HepG2 (cell line): ENCODE data around the gene HNRNPUL1. TPM values are rescaled to one million over a fixed set of nuclear protein-coding genes. Genes with fewer than 3 reads are reported as not detected.
A peak's percentile ranks its signal among the peaks of the same experiment; 100 is the strongest.

Source experiments
- ATAC-seq: fragments of 200-7000 bp; cut with Tn5 transposase; 3 replicates; pipeline ENCODE4 v1.9.1; 2020; ENCODE audit warnings: mild to moderate bottlenecking, moderate library complexity
- BruUV-seq: library from RNA; stranded (reverse); fragments of 400-500 nt; replicated peaks from 2 replicates; lab custom pipeline; 2021; lab: Mats Ljungman, UMichigan
- CTCF ChIA-PET: fragments of 300-600 bp; formaldehyde crosslinking; extraction: SDS; loops from one replicate; lab custom pipeline; 2021; ENCODE audit warnings: low total read pairs, inconsistent platforms, low intra/inter-chr PET ratio; lab: Yijun Ruan, JAX
- POLR2A ChIA-PET: fragments of 350-600 bp; sonication (Branson Sonifier 250); formaldehyde crosslinking; loops from one replicate; lab custom pipeline; 2020; ENCODE audit warnings: antibody characterized with exemption, inconsistent platforms; lab: Yijun Ruan, JAX
- DNase-seq: peaks from one replicate; pipeline ENCODE4 v3.0.0-alpha.2; 2015; ENCODE audit warnings: low spot score
- FAIRE-seq: peaks from 3 replicates; lab custom pipeline; 2011; peaks lifted over from hg19 to GRCh38; lab: Jason Lieb, UNC
- H2AFZ ChIP-seq: one replicate; pipeline ENCODE4 v1.6.1; 2011; ENCODE audit warnings: low read length, inconsistent platforms
- H3K27ac ChIP-seq: fragments of 300-600 bp; 3 replicates; pipeline ENCODE4 v1.8.0; 2011; ENCODE audit warnings: mixed run types, mild to moderate bottlenecking, mixed read lengths, low read length, inconsistent platforms; ENCODE audit not compliant: insufficient read depth; ENCODE audit errors: extremely low read length
- H3K27me3 ChIP-seq, 2 experiments: fragments of 200-600 bp in 1 of 2; 2 replicates in 1 of 2; 3 replicates in 1 of 2; pipeline versions ENCODE4 v1.6.0 to v1.8.0; 2011; ENCODE audit warnings: low read length in 2 of 2, mild to moderate bottlenecking in 2 of 2, moderate library complexity in 2 of 2, inconsistent platforms in 1 of 2; ENCODE audit not compliant: insufficient read depth in 2 of 2, control insufficient read depth in 1 of 2
- H3K36me3 ChIP-seq, 2 experiments: fragments of 200-600 bp in 1 of 2; replicated peaks in 1 of 2; 2 replicates in 1 of 2; 3 replicates in 1 of 2; pipeline versions ENCODE4 v1.5.1 to v1.8.0; 2011; ENCODE audit warnings: low read length in 2 of 2, inconsistent platforms in 1 of 2; ENCODE audit not compliant: insufficient read depth in 2 of 2, control insufficient read depth in 1 of 2
- H3K4me1 ChIP-seq: 2 replicates; pipeline ENCODE4 v1.5.1; 2012; ENCODE audit warnings: low read length, inconsistent platforms; ENCODE audit not compliant: insufficient read depth
- H3K4me2 ChIP-seq: 2 replicates; pipeline ENCODE4 v1.6.0; 2011; ENCODE audit warnings: low read depth, low read length, inconsistent platforms
- H3K4me3 ChIP-seq, 3 experiments: fragments of 200-600 bp in 1 of 3; sonication (generic), shearing (Covaris generic) in 1 of 3; replicated peaks in 1 of 3; 2 replicates each; pipeline ENCODE4 v1.5.1; 2011 to 2016; ENCODE audit warnings: low read length in 3 of 3, inconsistent platforms in 2 of 3, low read depth in 2 of 3, mild to moderate bottlenecking in 2 of 3, control low read depth in 1 of 3, mixed read lengths in 1 of 3; ENCODE audit not compliant: insufficient read depth in 1 of 3
- H3K79me2 ChIP-seq: one replicate; pipeline ENCODE4 v1.6.1; 2011; ENCODE audit warnings: low read length, inconsistent platforms; ENCODE audit not compliant: insufficient read depth
- H3K9ac ChIP-seq: 2 replicates; pipeline ENCODE4 v1.6.0; 2011; ENCODE audit warnings: mild to moderate bottlenecking, low read depth, low read length, inconsistent platforms; ENCODE audit not compliant: insufficient read depth
- H3K9me3 ChIP-seq: 2 replicates; pipeline ENCODE4 v1.5.1; 2012; ENCODE audit warnings: mild to moderate bottlenecking, low read length
- H4K20me1 ChIP-seq: 2 replicates; pipeline ENCODE4 v1.6.0; 2011; ENCODE audit warnings: inconsistent platforms, mild to moderate bottlenecking, low read length, moderate library complexity; ENCODE audit not compliant: insufficient read depth
- CC2D1A ChIP-seq: sonication (generic); formaldehyde crosslinking; IDR thresholded peaks from 2 replicates; pipeline ENCODE4 v1.8.1; 2023; ENCODE audit warnings: mild to moderate bottlenecking, missing genetic modification reagents
- GATAD2A ChIP-seq: IDR thresholded peaks from 2 replicates; pipeline ENCODE4 v1.6.1; 2016
- MXI1 ChIP-seq: IDR thresholded peaks from 3 replicates; pipeline ENCODE4 v1.6.1; 2012; ENCODE audit warnings: low read depth, low read length, inconsistent platforms, borderline replicate concordance
- NCOA2 ChIP-seq: sonication (generic); formaldehyde crosslinking; IDR thresholded peaks from 2 replicates; pipeline ENCODE4 v1.8.0; 2022; ENCODE audit warnings: inconsistent platforms
- PHF20 ChIP-seq: sonication (generic); formaldehyde crosslinking; IDR thresholded peaks from 2 replicates; pipeline ENCODE4 v1.5.0; 2020; ENCODE audit warnings: mild to moderate bottlenecking, missing genetic modification reagents
- YY1 ChIP-seq: IDR thresholded peaks from 2 replicates; pipeline ENCODE4 v1.6.1; 2011; ENCODE audit warnings: low read length, low read depth, moderate library complexity, mild to moderate bottlenecking; ENCODE audit not compliant: insufficient read depth, insufficient replicate concordance
- ZMAT3 ChIP-seq: sonication (generic); formaldehyde crosslinking; conservative IDR thresholded peaks from 2 replicates; pipeline ENCODE4 v1.7.0; 2021; ENCODE audit warnings: missing genetic modification reagents
- ZNF101 ChIP-seq: sonication (generic); formaldehyde crosslinking; IDR thresholded peaks from 2 replicates; pipeline ENCODE4 v1.4.0; 2020; ENCODE audit warnings: mild to moderate bottlenecking, low read depth, missing genetic modification reagents, borderline replicate concordance
- ZNF430 ChIP-seq: sonication (generic); formaldehyde crosslinking; IDR thresholded peaks from 2 replicates; pipeline ENCODE4 v1.9.0; 2021; ENCODE audit warnings: mild to moderate bottlenecking, missing genetic modification reagents
- ZNF510 ChIP-seq: sonication (generic); formaldehyde crosslinking; IDR thresholded peaks from 2 replicates; pipeline ENCODE4 v1.4.0; 2020; ENCODE audit warnings: low read depth, mild to moderate bottlenecking, missing genetic modification reagents
- WGBS: methylation state at CpG from one replicate; pipeline ENCODE4 v1.1.6; 2017; ENCODE audit warnings: low lambda C conversion rate; 5-methylcytosine and 5-hydroxymethylcytosine counted together
- in situ Hi-C: cut with HindIII; loops from 2 replicates; pipeline ENCODE4 v1.10.0; 2017; ENCODE audit warnings: low pct_unique_long_range_greater_than_20kb; ENCODE audit not compliant: extremely low pct_ligation_motif_present
- intact Hi-C: fragments of 100-400 bp; cut with micrococcal nuclease; formaldehyde crosslinking; loops from one replicate; pipeline ENCODE4 v1.10.0; 2022; ENCODE audit not compliant: unreplicated experiment
- polyA plus RNA-seq, 8 experiments: library from polyadenylated mRNA; depleted of rRNA in 3 of 8; stranded (reverse) in 7 of 8; unstranded in 1 of 8; fragments of >200 nt; fragmentation: Illumina TruSeq in 4 of 8; extraction: Trizol in 4 of 8; gene quantifications; 2 replicates each; pipeline versions ENCODE4 v1.2.1 to v1.2.3, GENCODE V29; 2011 to 2016; ENCODE audit warnings: low read depth in 4 of 8, missing spikeins in 1 of 8, mixed read lengths in 1 of 8; ENCODE audit not compliant: insufficient read depth in 1 of 8
- total RNA-seq, 5 experiments: library from RNA; depleted of rRNA; stranded (reverse); fragments of >200 nt; fragmentation: Illumina TruSeq; extraction: Trizol; gene quantifications; 2 replicates each; pipeline ENCODE4 v1.2.3, GENCODE V29; 2016; ENCODE audit warnings: low read depth in 1 of 5
- TF ChIP-seq, protein P1 (sequence below): sonication (generic); formaldehyde crosslinking; IDR thresholded peaks from 2 replicates; pipeline ENCODE4 v1.5.0; 2020; ENCODE audit warnings: mild to moderate bottlenecking, missing genetic modification reagents, borderline replicate concordance
- TF ChIP-seq, protein P2 (sequence below): sonication (generic); formaldehyde crosslinking; IDR thresholded peaks from 2 replicates; pipeline ENCODE4 v1.8.0; 2022; ENCODE audit warnings: mild to moderate bottlenecking, missing genetic modification reagents, borderline replicate concordance

The HNRNPUL1 gene
- total and polyA plus RNA-seq, 2 of the 13 experiments (the other 11 are each of a cell fraction or from before 2014, with no cell fraction given), result 30.9 to 81.7 TPM

DNA sequence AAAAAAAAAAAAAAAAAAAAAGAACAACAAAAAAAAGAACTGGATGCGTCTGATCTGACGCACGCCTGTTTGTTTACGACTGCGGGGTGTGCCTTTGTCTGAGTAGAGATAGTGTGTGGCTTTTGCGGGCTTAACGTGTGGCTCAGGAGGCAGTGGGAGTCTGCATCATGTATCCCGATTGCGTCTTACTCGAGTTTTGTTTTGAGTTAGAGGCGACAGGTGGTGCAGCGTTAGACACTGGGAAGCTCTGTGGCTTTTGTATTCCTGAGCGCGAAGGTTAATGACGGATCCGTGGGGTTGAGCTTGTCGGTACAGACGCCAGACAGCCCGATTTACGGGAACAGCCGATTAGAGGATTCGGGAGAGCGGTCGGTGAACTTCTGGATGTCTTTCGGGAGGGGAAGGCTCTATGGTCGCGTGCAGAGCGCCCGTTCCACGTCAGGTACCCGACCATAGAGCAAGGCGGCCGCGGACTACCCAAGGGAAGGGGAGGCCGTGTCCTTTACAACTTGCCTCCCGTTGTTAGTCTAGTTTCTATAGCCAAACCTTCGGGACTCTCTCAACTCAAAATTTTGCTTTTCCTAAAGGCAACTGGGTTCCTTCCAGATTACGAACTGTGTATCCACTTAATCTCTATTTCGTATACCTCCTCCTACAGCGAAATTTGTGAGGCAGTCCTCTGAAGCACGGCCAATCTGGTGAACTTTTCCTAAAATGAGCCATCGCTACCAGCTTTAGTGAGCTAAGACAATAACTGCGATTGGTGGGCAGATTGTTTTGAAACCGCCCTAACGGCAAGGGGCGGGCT lies 926 bp upstream of the HNRNPUL1 start:
- DNase-seq (peak; percentile 35), FAIRE-seq (no peak), ATAC-seq (peak; percentile 77)
- Histone ChIP-seq H3K27ac (peak overlapping the region; percentile 96), H2AFZ (no peak overlapping the region), H3K36me3 (peaks cover 2 to 10% of the 10 kb centered on the region in 2 experiments), H3K79me2 (peaks cover 39% of the 10 kb centered on the region), H3K4me2 (peak overlapping the region; percentile 92), H3K27me3 (no peaks in the 10 kb centered on the region; a peak in 1 of 5 replicates), H3K9ac (peak overlapping the region; percentile 97), H3K9me3 (no peaks in the 10 kb centered on the region), H4K20me1 (no peaks in the 10 kb centered on the region), H3K4me3 (peak overlapping the region; percentile 73 to 90 (median 80)), H3K4me1 (peaks cover 28% of the 10 kb centered on the region)
- ChIA-PET POLR2A (interaction anchor here (0.6 to 4.5 kb wide), 26 partner anchors 13 to 801 kb away, joined by 3 to 104 read pairs (median 7); partner anchors contain the start of genes B3GNT8, B9D2, CCDC97 and CYP2S1), CTCF (interaction anchor here (3.8 kb wide), 1 partner anchor 59 kb away, joined by 55 read pairs; no protein-coding TSS in a partner anchor)
- intact Hi-C loops, result loop anchor here (2.0 kb wide), 1 partner anchor 46 kb away; no protein-coding TSS in a partner anchor
- in situ Hi-C loops, result loop anchor here (5.0 kb wide), 2 partner anchors 36 to 61 kb away; no protein-coding TSS in a partner anchor
- BruUV-seq, result TSS peak; percentile 92
- WGBS, result 0% methylated on average over 30 of the region's 46 CpGs
- TF ChIP-seq MXI1 (no peak), ZNF430 (CRISPR knock-in tag) (peak; percentile 53), PHF20 (peak; percentile 9; the same call in 1 of the 2 replicates), CC2D1A (CRISPR knock-in tag) (0 out of 2 replicates have a peak, but pooled peaks have one; percentile 56), NCOA2 (no peak), ZNF101 (CRISPR knock-in tag) (no peak), ZNF510 (peak; percentile 55; the same call in 1 of the 2 replicates), YY1 (peak; percentile 30), GATAD2A (CRISPR knock-in tag) (no peak), ZMAT3 (CRISPR knock-in tag) (no peak)
- TF ChIP-seq, protein P1, sequence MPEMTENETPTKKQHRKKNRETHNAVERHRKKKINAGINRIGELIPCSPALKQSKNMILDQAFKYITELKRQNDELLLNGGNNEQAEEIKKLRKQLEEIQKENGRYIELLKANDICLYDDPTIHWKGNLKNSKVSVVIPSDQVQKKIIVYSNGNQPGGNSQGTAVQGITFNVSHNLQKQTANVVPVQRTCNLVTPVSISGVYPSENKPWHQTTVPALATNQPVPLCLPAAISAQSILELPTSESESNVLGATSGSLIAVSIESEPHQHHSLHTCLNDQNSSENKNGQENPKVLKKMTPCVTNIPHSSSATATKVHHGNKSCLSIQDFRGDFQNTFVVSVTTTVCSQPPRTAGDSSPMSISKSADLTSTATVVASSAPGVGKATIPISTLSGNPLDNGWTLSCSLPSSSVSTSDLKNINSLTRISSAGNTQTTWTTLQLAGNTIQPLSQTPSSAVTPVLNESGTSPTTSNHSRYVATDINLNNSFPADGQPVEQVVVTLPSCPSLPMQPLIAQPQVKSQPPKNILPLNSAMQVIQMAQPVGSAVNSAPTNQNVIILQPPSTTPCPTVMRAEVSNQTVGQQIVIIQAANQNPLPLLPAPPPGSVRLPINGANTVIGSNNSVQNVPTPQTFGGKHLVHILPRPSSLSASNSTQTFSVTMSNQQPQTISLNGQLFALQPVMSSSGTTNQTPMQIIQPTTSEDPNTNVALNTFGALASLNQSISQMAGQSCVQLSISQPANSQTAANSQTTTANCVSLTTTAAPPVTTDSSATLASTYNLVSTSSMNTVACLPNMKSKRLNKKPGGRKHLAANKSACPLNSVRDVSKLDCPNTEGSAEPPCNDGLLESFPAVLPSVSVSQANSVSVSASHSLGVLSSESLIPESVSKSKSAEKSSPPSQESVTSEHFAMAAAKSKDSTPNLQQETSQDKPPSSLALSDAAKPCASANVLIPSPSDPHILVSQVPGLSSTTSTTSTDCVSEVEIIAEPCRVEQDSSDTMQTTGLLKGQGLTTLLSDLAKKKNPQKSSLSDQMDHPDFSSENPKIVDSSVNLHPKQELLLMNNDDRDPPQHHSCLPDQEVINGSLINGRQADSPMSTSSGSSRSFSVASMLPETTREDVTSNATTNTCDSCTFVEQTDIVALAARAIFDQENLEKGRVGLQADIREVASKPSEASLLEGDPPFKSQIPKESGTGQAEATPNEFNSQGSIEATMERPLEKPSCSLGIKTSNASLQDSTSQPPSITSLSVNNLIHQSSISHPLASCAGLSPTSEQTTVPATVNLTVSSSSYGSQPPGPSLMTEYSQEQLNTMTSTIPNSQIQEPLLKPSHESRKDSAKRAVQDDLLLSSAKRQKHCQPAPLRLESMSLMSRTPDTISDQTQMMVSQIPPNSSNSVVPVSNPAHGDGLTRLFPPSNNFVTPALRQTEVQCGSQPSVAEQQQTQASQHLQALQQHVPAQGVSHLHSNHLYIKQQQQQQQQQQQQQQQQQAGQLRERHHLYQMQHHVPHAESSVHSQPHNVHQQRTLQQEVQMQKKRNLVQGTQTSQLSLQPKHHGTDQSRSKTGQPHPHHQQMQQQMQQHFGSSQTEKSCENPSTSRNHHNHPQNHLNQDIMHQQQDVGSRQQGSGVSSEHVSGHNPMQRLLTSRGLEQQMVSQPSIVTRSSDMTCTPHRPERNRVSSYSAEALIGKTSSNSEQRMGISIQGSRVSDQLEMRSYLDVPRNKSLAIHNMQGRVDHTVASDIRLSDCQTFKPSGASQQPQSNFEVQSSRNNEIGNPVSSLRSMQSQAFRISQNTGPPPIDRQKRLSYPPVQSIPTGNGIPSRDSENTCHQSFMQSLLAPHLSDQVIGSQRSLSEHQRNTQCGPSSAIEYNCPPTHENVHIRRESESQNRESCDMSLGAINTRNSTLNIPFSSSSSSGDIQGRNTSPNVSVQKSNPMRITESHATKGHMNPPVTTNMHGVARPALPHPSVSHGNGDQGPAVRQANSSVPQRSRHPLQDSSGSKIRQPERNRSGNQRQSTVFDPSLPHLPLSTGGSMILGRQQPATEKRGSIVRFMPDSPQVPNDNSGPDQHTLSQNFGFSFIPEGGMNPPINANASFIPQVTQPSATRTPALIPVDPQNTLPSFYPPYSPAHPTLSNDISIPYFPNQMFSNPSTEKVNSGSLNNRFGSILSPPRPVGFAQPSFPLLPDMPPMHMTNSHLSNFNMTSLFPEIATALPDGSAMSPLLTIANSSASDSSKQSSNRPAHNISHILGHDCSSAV (CRISPR knock-in tag), result no peak
- TF ChIP-seq, protein P2, sequence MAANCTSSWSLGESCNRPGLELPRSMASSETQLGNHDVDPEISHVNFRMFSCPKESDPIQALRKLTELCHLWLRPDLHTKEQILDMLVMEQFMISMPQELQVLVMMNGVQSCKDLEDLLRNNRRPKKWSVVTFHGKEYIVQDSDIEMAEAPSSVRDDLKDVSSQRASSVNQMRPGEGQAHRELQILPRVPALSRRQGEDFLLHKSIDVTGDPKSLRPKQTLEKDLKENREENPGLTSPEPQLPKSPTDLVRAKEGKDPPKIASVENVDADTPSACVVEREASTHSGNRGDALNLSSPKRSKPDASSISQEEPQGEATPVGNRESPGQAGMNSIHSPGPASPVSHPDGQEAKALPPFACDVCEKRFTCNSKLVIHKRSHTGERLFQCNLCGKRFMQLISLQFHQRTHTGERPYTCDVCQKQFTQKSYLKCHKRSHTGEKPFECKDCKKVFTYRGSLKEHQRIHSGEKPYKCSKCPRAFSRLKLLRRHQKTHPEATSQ, result 0 out of 2 replicates have a peak, but pooled peaks have one; percentile 7
